Endothelial cell of umbilical vein (primary cell): Measurements from ENCODE around the gene RPS6KA5.

Source experiments
- EZH2 ChIP-seq: IDR thresholded peaks from 2 replicates; pipeline ENCODE4 v1.6.1; 2012; ENCODE audit warnings: borderline replicate concordance, low read depth, mild to moderate bottlenecking, moderate library complexity, low read length, inconsistent platforms; ENCODE audit not compliant: severe bottlenecking
- TF ChIP-seq, protein P1 (sequence below), 2 donors: IDR thresholded peaks; 1 replicate in 1 of 2; 2 replicates in 1 of 2; pipeline ENCODE4 v1.5.1; 2011; ENCODE audit warnings: low read length in 2 of 2, mild to moderate bottlenecking in 2 of 2, moderate library complexity in 2 of 2, control low read depth in 1 of 2, inconsistent platforms in 1 of 2, low read depth in 1 of 2; ENCODE audit not compliant: insufficient read depth in 1 of 2; ENCODE audit errors: extremely low read depth in 1 of 2

DNA sequence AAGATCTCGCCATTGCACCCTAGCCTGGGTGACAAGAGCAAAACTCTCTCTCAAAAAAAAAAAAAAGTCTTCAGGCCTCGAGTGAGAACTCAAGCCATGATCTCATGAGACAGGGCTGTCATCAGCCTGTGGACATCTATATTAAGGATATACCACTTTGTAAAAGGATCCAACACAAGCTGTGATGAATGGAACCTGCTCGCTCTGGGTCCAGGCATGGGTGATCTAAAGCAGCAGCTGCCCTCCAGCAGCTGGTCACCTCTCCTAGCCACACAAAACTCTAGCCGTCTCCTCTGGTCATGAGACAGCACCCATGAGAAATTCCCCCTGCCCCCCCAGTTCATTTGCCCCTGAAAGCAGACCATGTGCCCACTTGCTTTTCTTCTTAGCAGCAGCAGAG, 34.3 kb upstream of the RPS6KA5 start:
- TF ChIP-seq, protein P1, sequence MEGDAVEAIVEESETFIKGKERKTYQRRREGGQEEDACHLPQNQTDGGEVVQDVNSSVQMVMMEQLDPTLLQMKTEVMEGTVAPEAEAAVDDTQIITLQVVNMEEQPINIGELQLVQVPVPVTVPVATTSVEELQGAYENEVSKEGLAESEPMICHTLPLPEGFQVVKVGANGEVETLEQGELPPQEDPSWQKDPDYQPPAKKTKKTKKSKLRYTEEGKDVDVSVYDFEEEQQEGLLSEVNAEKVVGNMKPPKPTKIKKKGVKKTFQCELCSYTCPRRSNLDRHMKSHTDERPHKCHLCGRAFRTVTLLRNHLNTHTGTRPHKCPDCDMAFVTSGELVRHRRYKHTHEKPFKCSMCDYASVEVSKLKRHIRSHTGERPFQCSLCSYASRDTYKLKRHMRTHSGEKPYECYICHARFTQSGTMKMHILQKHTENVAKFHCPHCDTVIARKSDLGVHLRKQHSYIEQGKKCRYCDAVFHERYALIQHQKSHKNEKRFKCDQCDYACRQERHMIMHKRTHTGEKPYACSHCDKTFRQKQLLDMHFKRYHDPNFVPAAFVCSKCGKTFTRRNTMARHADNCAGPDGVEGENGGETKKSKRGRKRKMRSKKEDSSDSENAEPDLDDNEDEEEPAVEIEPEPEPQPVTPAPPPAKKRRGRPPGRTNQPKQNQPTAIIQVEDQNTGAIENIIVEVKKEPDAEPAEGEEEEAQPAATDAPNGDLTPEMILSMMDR (IDR thresholded peaks at IDR 0.05; ENCODE audit: extremely low read depth in 1 of 2, insufficient read depth in 1 of 2, low read depth in 1 of 2, low read length in 2 of 2) = no peak
- no peak for TF ChIP-seq EZH2
